Measurements from ENCODE around the gene SLC9B1.

GRCh38 chr4:102862016-102862415 lies 157.5 kb downstream of the SLC9B1 start:
- no peak for TF ChIP-seq CTCF (IDR thresholded peaks at IDR 0.05)
- no peak for TF ChIP-seq POLR2A (IDR thresholded peaks at IDR 0.05)

Data from lower leg skin (tissue), 3 donors.